SU-DHL-6 (cell line): ENCODE results near the gene DHRS1.

ENCODE experiments used
- H2AFZ ChIP-seq: fragments of 200-600 bp; sonication (generic); 2 replicates; pipeline ENCODE4 v1.6.1; 2014; ENCODE audit warnings: low read depth, mild to moderate bottlenecking, moderate library complexity, mixed read lengths, antibody characterized with exemption, low read length; ENCODE audit not compliant: severe bottlenecking
- H3F3A ChIP-seq: fragments of 200-600 bp; shearing (Covaris generic); 2 replicates; pipeline ENCODE4 v1.6.0; 2016; ENCODE audit warnings: antibody characterized with exemption, mild to moderate bottlenecking; ENCODE audit not compliant: insufficient read depth
- H3K27ac ChIP-seq: fragments of 200-600 bp; sonication (generic); 2 replicates; pipeline ENCODE4 v1.5.1; 2016; ENCODE audit warnings: low read depth, mild to moderate bottlenecking, low read length, moderate library complexity, mixed read lengths
- H3K27me3 ChIP-seq: fragments of 200-600 bp; sonication (generic), shearing (Covaris generic); 2 replicates; pipeline ENCODE4 v1.6.0; 2014; ENCODE audit warnings: mild to moderate bottlenecking, low read length
- H3K36me3 ChIP-seq: fragments of 200-600 bp; sonication (generic); 2 replicates; pipeline ENCODE4 v1.6.1; 2014; ENCODE audit warnings: mild to moderate bottlenecking, low read length, mixed read lengths
- H3K4me2 ChIP-seq: fragments of 300-600, 200-600 bp; shearing (Covaris generic), sonication (generic); 2 replicates; pipeline ENCODE4 v1.6.0; 2014; ENCODE audit warnings: low read length, low read depth, mild to moderate bottlenecking; ENCODE audit not compliant: poor library complexity, severe bottlenecking
- H3K4me3 ChIP-seq: fragments of 200-600 bp; sonication (generic); 2 replicates; pipeline ENCODE4 v1.5.1; 2014; ENCODE audit warnings: antibody characterized with exemption, low read length, mild to moderate bottlenecking, mixed read lengths; ENCODE audit not compliant: insufficient read depth, poor library complexity, severe bottlenecking
- H3K79me2 ChIP-seq: fragments of 200-600 bp; sonication (generic); 2 replicates; pipeline ENCODE4 v1.6.1; 2014; ENCODE audit warnings: mild to moderate bottlenecking, low read length, moderate library complexity; ENCODE audit not compliant: insufficient read depth
- H3K9ac ChIP-seq: fragments of 200-600 bp; sonication (generic); 2 replicates; pipeline ENCODE4 v1.7.0; 2014; ENCODE audit warnings: mild to moderate bottlenecking, low read length
- H3K9me2 ChIP-seq: fragments of 200-600 bp; sonication (generic); replicated peaks from 2 replicates; pipeline ENCODE4 v1.6.1; 2014; ENCODE audit warnings: low read length; ENCODE audit not compliant: insufficient read depth
- H3K9me3 ChIP-seq: fragments of 200-600 bp; sonication (generic); 2 replicates; pipeline ENCODE4 v1.6.1; 2014; ENCODE audit warnings: low read length, mixed read lengths; ENCODE audit not compliant: insufficient read depth
- H4K20me1 ChIP-seq: fragments of 200-600 bp; sonication (generic); 2 replicates; pipeline ENCODE4 v1.6.1; 2014; ENCODE audit warnings: low read depth, mild to moderate bottlenecking, antibody characterized with exemption, low read length, moderate library complexity, mixed read lengths
- CTCF ChIP-seq: fragments of 200-600 bp; sonication (generic); IDR thresholded peaks from one replicate; pipeline ENCODE4 v1.5.1; 2017; ENCODE audit warnings: antibody characterized with exemption, mild to moderate bottlenecking, low read length, moderate library complexity; ENCODE audit not compliant: insufficient read depth, poor library complexity, severe bottlenecking
- EZH2phosphoT487 ChIP-seq: fragments of 200-600 bp; sonication (generic), shearing (Covaris generic); conservative IDR thresholded peaks from 2 replicates; pipeline ENCODE4 v1.6.1; 2018; ENCODE audit warnings: mild to moderate bottlenecking, antibody characterized with exemption, low read length, moderate library complexity, mixed read lengths

Gene DHRS1

GRCh38 chr14:24259282-24260025 is 40.1 kb downstream of the DHRS1 start:
- H3K27ac ChIP-seq = no peak overlapping the region
- no peaks in the 10 kb centered on the region for H3K27me3 ChIP-seq
- H2AFZ ChIP-seq = no peak overlapping the region
- H3K9ac ChIP-seq = no peak overlapping the region
- H3K79me2 ChIP-seq = no peaks in the 10 kb centered on the region
- H3K9me3 ChIP-seq = no peaks in the 10 kb centered on the region
- H4K20me1 ChIP-seq = no peaks in the 10 kb centered on the region
- no peaks in the 10 kb centered on the region for H3K9me2 ChIP-seq
- no peaks in the 10 kb centered on the region for H3F3A ChIP-seq
- H3K4me2 ChIP-seq = no peak overlapping the region
- TF ChIP-seq CTCF (no peak), EZH2phosphoT487 (no peak)
- no peaks in the 10 kb centered on the region for H3K36me3 ChIP-seq
- H3K4me3 ChIP-seq = no peak overlapping the region

GRCh38 chr14:24258548-24259265 is 40.9 kb downstream of the DHRS1 start:
- TF ChIP-seq EZH2phosphoT487 = no peak
- no peaks in the 10 kb centered on the region for H3F3A ChIP-seq
- no peaks in the 10 kb centered on the region for H3K9me3 ChIP-seq
- H3K9me2 ChIP-seq = no peaks in the 10 kb centered on the region
- H2AFZ ChIP-seq = no peak overlapping the region
- H3K27me3 ChIP-seq = no peaks in the 10 kb centered on the region
- H3K36me3 ChIP-seq = no peaks in the 10 kb centered on the region
- H3K4me2 ChIP-seq = no peak overlapping the region
- no peaks in the 10 kb centered on the region for H3K79me2 ChIP-seq
- H3K9ac ChIP-seq = no peak overlapping the region
- no peaks in the 10 kb centered on the region for H4K20me1 ChIP-seq
- H3K27ac ChIP-seq = no peak overlapping the region
- no peak overlapping the region for H3K4me3 ChIP-seq

- Histone ChIP-seq H3K4me2 (no peak overlapping the region), H2AFZ (no peak overlapping the region), H3K27ac (no peak overlapping the region), H3K9ac (no peak overlapping the region), H4K20me1 (no peaks in the 10 kb centered on the region), H3K79me2 (no peaks in the 10 kb centered on the region), H3K36me3 (no peaks in the 10 kb centered on the region), H3F3A (no peaks in the 10 kb centered on the region), H3K9me2 (no peaks in the 10 kb centered on the region), H3K4me3 (no peak overlapping the region), H3K9me3 (no peaks in the 10 kb centered on the region), H3K27me3 (no peaks in the 10 kb centered on the region)
- TF ChIP-seq CTCF (no peak), EZH2phosphoT487 (no peak)
Measured at GRCh38 chr14:24258119-24258518, 41.5 kb downstream of the DHRS1 start.

- Histone ChIP-seq H2AFZ (no peak overlapping the region), H3K9me2 (no peaks in the 10 kb centered on the region), H3K36me3 (no peaks in the 10 kb centered on the region), H3F3A (no peaks in the 10 kb centered on the region), H3K9me3 (no peaks in the 10 kb centered on the region), H3K27ac (no peak overlapping the region), H4K20me1 (no peaks in the 10 kb centered on the region), H3K4me3 (no peak overlapping the region), H3K9ac (no peak overlapping the region), H3K27me3 (no peaks in the 10 kb centered on the region), H3K4me2 (no peak overlapping the region), H3K79me2 (no peaks in the 10 kb centered on the region)
- no peak for TF ChIP-seq EZH2phosphoT487
- TF ChIP-seq CTCF = no peak
Measured at GRCh38 chr14:24256960-24257359, 42.6 kb downstream of the DHRS1 start.
